Measurements from ENCODE around the gene SLC19A1.
"Not testable (repeated sequence)": the region's sequence is repeated elsewhere in the genome, so short reads cannot be mapped to it uniquely, and the experiment has no call there.

- TF ChIP-seq, protein P1, sequence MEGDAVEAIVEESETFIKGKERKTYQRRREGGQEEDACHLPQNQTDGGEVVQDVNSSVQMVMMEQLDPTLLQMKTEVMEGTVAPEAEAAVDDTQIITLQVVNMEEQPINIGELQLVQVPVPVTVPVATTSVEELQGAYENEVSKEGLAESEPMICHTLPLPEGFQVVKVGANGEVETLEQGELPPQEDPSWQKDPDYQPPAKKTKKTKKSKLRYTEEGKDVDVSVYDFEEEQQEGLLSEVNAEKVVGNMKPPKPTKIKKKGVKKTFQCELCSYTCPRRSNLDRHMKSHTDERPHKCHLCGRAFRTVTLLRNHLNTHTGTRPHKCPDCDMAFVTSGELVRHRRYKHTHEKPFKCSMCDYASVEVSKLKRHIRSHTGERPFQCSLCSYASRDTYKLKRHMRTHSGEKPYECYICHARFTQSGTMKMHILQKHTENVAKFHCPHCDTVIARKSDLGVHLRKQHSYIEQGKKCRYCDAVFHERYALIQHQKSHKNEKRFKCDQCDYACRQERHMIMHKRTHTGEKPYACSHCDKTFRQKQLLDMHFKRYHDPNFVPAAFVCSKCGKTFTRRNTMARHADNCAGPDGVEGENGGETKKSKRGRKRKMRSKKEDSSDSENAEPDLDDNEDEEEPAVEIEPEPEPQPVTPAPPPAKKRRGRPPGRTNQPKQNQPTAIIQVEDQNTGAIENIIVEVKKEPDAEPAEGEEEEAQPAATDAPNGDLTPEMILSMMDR (IDR thresholded peaks at IDR 0.05; ENCODE audit: borderline replicate concordance, extremely low read depth, low read length, poor library complexity, severe bottlenecking): not testable (repeated sequence)
- not testable (repeated sequence) for TF ChIP-seq EZH2 (IDR thresholded peaks at IDR 0.05; ENCODE audit: borderline replicate concordance, low read depth, low read length, severe bottlenecking)
Observed at GRCh38 chr21:45503226-45503625, 39.0 kb downstream of the SLC19A1 start.
